MCF 10A (cell line): Measurements from ENCODE around the gene TRAF5. TPM values are rescaled to one million over a fixed set of nuclear protein-coding genes. Genes with fewer than 3 reads are reported as not detected.
"Not testable (repeated sequence)": the region's sequence is repeated elsewhere in the genome, so short reads cannot be mapped to it uniquely, and the experiment has no call there.

Experiments used
- BruUV-seq: library from RNA; stranded (reverse); fragments of 400-500 nt; replicated peaks from 2 replicates; lab custom pipeline; 2021; lab: Mats Ljungman, UMichigan
- CTCF ChIA-PET: fragments of 300-600 bp; sonication (Branson Sonifier 250); formaldehyde crosslinking; extraction: SDS; loops from one replicate; lab custom pipeline; 2021; ENCODE audit warnings: antibody characterized with exemption, inconsistent platforms; lab: Yijun Ruan, JAX
- POLR2A ChIA-PET: fragments of 300-600, 350-650 bp; sonication (Branson Sonifier 250); formaldehyde crosslinking; extraction: SDS; loops from one replicate; lab custom pipeline; 2020; ENCODE audit warnings: antibody characterized with exemption, inconsistent platforms; lab: Yijun Ruan, JAX
- DNase-seq: peaks from one replicate; pipeline ENCODE4 v3.0.0-alpha.2; 2018; ENCODE audit not compliant: unreplicated experiment
- H3K27ac Mint-ChIP-seq: one replicate; pipeline ENCODE4 v1.8.0; 2022; ENCODE audit warnings: mild to moderate bottlenecking, low read depth, mixed read lengths; ENCODE audit not compliant: unreplicated experiment
- H3K27me3 Mint-ChIP-seq: one replicate; pipeline ENCODE4 v1.8.0; 2022; ENCODE audit warnings: mixed read lengths; ENCODE audit not compliant: insufficient read depth, unreplicated experiment
- H3K36me3 Mint-ChIP-seq: one replicate; pipeline ENCODE4 v1.8.0; 2022; ENCODE audit warnings: mild to moderate bottlenecking, moderate library complexity, mixed read lengths; ENCODE audit not compliant: insufficient read depth, unreplicated experiment
- H3K4me1 Mint-ChIP-seq: one replicate; pipeline ENCODE4 v1.8.0; 2022; ENCODE audit warnings: mixed read lengths; ENCODE audit not compliant: insufficient read depth, unreplicated experiment
- H3K4me3 Mint-ChIP-seq: one replicate; pipeline ENCODE4 v1.8.0; 2022; ENCODE audit warnings: mild to moderate bottlenecking, moderate library complexity, mixed read lengths; ENCODE audit not compliant: unreplicated experiment
- H3K9me3 Mint-ChIP-seq: one replicate; pipeline ENCODE4 v1.8.0; 2022; ENCODE audit warnings: mixed read lengths; ENCODE audit not compliant: unreplicated experiment
- CTCF ChIP-seq: fragments of 200-600 bp; IDR thresholded peaks from one replicate; pipeline ENCODE4 v1.8.0; 2022; ENCODE audit warnings: antibody characterized with exemption, mild to moderate bottlenecking; ENCODE audit not compliant: unreplicated experiment
- intact Hi-C: fragments of 100-400 bp; cut with micrococcal nuclease; formaldehyde crosslinking; loops from 2 replicates; pipeline ENCODE4 v1.14.1; 2022
- total RNA-seq: library from RNA; stranded (reverse); gene quantifications from 2 replicates; pipeline ENCODE4 v1.2.3, GENCODE V29; 2022

TRAF5 gene
- total RNA-seq, 1 experiment from 2014 or later, result 16.0 TPM

- no peak for DNase-seq
- ChIA-PET CTCF (interaction anchor here (0.8 to 6.0 kb wide), 5 partner anchors 9 to 23 kb away, joined by 3 to 34 read pairs (median 8); no protein-coding TSS in a partner anchor), POLR2A (interaction anchor here (1.4 kb wide), 1 partner anchor 14 kb away, joined by 3 read pairs; no protein-coding TSS in a partner anchor)
- TF ChIP-seq CTCF, result no peak
- no TSS peak for BruUV-seq
- Mint-ChIP-seq H3K4me1 (peaks cover 12% of the 10 kb centered on the region), H3K27ac (no peak overlapping the region), H3K36me3 (no peaks in the 10 kb centered on the region), H3K27me3 (no peaks in the 10 kb centered on the region), H3K4me3 (no peak overlapping the region), H3K9me3 (no peaks in the 10 kb centered on the region)
- intact Hi-C loops, result no loop called here
These were observed 19.1 kb downstream of the TRAF5 start for GRCh38 chr1:211345719-211346118.

- Mint-ChIP-seq H3K4me1 (peaks cover 6% of the 10 kb centered on the region), H3K9me3 (peaks cover 6% of the 10 kb centered on the region), H3K4me3 (no peak overlapping the region), H3K36me3 (no peaks in the 10 kb centered on the region), H3K27ac (no peak overlapping the region), H3K27me3 (no peaks in the 10 kb centered on the region)
- no TSS peak for BruUV-seq
- CTCF ChIA-PET, result interaction anchor here (0.6 to 6.0 kb wide), 11 partner anchors 8 to 1249 kb away, joined by 3 to 34 read pairs (median 4); no protein-coding TSS in a partner anchor
- POLR2A ChIA-PET, result interaction anchor here (1.1 to 1.6 kb wide), 3 partner anchors 9 to 35 kb away, joined by 3 to 8 read pairs (median 4); no protein-coding TSS in a partner anchor
- DNase-seq, result no peak
- intact Hi-C loops, result no loop called here
- no peak for TF ChIP-seq CTCF
These were observed 20.6 kb downstream of the TRAF5 start for GRCh38 chr1:211347077-211347844.

- BruUV-seq, result no TSS peak
- peaks cover 3% of the 10 kb centered on the region for H3K4me1 Mint-ChIP-seq
- intact Hi-C loops, result no loop called here
- POLR2A ChIA-PET, result interaction anchor here (1.1 kb wide), 1 partner anchor 8 kb away, joined by 3 read pairs; no protein-coding TSS in a partner anchor
- peaks cover 7% of the 10 kb centered on the region for H3K9me3 Mint-ChIP-seq
- CTCF ChIA-PET, result interaction anchor here (1.3 to 1.4 kb wide), 3 partner anchors 15 to 166 kb away, joined by 3 read pairs; no protein-coding TSS in a partner anchor
- no peak overlapping the region for H3K27ac Mint-ChIP-seq
- TF ChIP-seq CTCF, result no peak
- DNase-seq, result no peak
- no peak overlapping the region for H3K4me3 Mint-ChIP-seq
- H3K27me3 Mint-ChIP-seq, result no peaks in the 10 kb centered on the region
- no peaks in the 10 kb centered on the region for H3K36me3 Mint-ChIP-seq
These were observed 21.9 kb downstream of the TRAF5 start for GRCh38 chr1:211348547-211348946.

GRCh38 chr1:211349741-211350140 is 23.1 kb downstream of the TRAF5 start:
- Mint-ChIP-seq H3K36me3 (peaks cover 9% of the 10 kb centered on the region), H3K4me1 (no peaks in the 10 kb centered on the region), H3K27me3 (no peaks in the 10 kb centered on the region), H3K27ac (no peak overlapping the region), H3K9me3 (peaks cover 7% of the 10 kb centered on the region), H3K4me3 (no peak overlapping the region)
- BruUV-seq, result no TSS peak
- TF ChIP-seq CTCF, result no peak
- no peak for DNase-seq
- POLR2A ChIA-PET, result no interaction called here
- CTCF ChIA-PET, result interaction anchor here (0.6 to 3.2 kb wide), 5 partner anchors 17 to 256 kb away, joined by 3 to 11 read pairs (median 4); no protein-coding TSS in a partner anchor
- intact Hi-C loops, result no loop called here

GRCh38 chr1:211352055-211352454 is 25.4 kb downstream of the TRAF5 start:
- ChIA-PET CTCF (interaction anchor here (0.5 to 3.2 kb wide), 13 partner anchors 9 to 622 kb away, joined by 3 to 15 read pairs (median 5); no protein-coding TSS in a partner anchor), POLR2A (interaction anchor here (1.0 kb wide), 1 partner anchor 11 kb away, joined by 3 read pairs; no protein-coding TSS in a partner anchor)
- H3K36me3 Mint-ChIP-seq, H3K27ac Mint-ChIP-seq, H3K4me1 Mint-ChIP-seq, DNase-seq, H3K9me3 Mint-ChIP-seq, BruUV-seq, H3K4me3 Mint-ChIP-seq, H3K27me3 Mint-ChIP-seq: not testable (repeated sequence)
- intact Hi-C loops, result loop anchor here (2.0 kb wide), 1 partner anchor 29 kb away; no protein-coding TSS in a partner anchor
